ENCODE results near the gene NDOR1. TPM values are rescaled to one million over a fixed set of nuclear protein-coding genes. Genes with fewer than 3 reads are reported as not detected.

NDOR1 gene
- total RNA-seq, 1 donor from 2014 or later, result 22.5 TPM

GRCh38 chr9:137217276-137218211, 12.0 kb downstream of the NDOR1 start:
- peak; percentile 42 for DNase-seq (ENCODE audit: low spot score)
- peaks cover 7% of the 10 kb centered on the region for H3K27me3 Mint-ChIP-seq (ENCODE audit: unreplicated experiment)
- no peak overlapping the region for H3K4me3 Mint-ChIP-seq (ENCODE audit: unreplicated experiment)
- H3K9me3 Mint-ChIP-seq (ENCODE audit: unreplicated experiment), result no peaks in the 10 kb centered on the region
- TF ChIP-seq, protein P1, sequence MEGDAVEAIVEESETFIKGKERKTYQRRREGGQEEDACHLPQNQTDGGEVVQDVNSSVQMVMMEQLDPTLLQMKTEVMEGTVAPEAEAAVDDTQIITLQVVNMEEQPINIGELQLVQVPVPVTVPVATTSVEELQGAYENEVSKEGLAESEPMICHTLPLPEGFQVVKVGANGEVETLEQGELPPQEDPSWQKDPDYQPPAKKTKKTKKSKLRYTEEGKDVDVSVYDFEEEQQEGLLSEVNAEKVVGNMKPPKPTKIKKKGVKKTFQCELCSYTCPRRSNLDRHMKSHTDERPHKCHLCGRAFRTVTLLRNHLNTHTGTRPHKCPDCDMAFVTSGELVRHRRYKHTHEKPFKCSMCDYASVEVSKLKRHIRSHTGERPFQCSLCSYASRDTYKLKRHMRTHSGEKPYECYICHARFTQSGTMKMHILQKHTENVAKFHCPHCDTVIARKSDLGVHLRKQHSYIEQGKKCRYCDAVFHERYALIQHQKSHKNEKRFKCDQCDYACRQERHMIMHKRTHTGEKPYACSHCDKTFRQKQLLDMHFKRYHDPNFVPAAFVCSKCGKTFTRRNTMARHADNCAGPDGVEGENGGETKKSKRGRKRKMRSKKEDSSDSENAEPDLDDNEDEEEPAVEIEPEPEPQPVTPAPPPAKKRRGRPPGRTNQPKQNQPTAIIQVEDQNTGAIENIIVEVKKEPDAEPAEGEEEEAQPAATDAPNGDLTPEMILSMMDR (IDR thresholded peaks at IDR 0.05; ENCODE audit: unreplicated experiment), result no peak
- H3K27ac Mint-ChIP-seq (ENCODE audit: unreplicated experiment), result no peak overlapping the region
- H3K4me1 Mint-ChIP-seq (ENCODE audit: unreplicated experiment), result no peaks in the 10 kb centered on the region
- H3K36me3 Mint-ChIP-seq (ENCODE audit: low read depth, unreplicated experiment), result peaks cover 5% of the 10 kb centered on the region

DNA sequence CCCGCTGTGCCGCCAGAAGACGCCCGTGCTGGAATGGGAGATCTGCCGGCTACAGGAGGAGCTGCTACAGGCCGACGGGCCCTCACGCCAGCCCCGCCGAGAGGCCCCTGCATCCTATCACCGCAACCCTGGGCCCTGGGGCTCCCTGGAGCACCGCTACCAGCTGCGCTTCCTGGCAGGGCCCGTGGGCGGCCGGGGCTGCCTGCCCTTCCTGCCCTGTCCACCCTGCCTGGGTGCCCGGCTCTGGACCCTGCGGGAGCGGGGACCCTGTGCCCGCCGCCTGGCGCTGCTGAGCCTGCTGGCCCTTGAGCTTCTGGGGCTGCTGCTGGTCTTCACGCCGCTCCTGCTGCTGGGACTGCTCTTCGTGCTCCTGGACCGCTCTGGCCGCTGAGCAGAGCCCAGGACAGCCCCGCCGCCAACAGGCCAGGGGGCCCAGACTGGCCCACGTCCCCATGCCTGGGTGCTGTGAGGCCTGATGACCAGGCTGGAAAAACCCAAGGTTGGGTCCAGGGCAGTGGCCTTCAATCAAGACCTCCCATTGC, 12.8 kb downstream of the NDOR1 start:
- Mint-ChIP-seq H3K4me3 (ENCODE audit: unreplicated experiment) (no peak overlapping the region), H3K27me3 (ENCODE audit: unreplicated experiment) (peaks cover 7% of the 10 kb centered on the region), H3K9me3 (ENCODE audit: unreplicated experiment) (no peaks in the 10 kb centered on the region), H3K27ac (ENCODE audit: unreplicated experiment) (no peak overlapping the region), H3K4me1 (ENCODE audit: unreplicated experiment) (no peaks in the 10 kb centered on the region), H3K36me3 (ENCODE audit: low read depth, unreplicated experiment) (no peaks in the 10 kb centered on the region)
- TF ChIP-seq, protein P1 (IDR thresholded peaks at IDR 0.05; ENCODE audit: unreplicated experiment), result no peak
- no peak for DNase-seq (ENCODE audit: low spot score)

DNA sequence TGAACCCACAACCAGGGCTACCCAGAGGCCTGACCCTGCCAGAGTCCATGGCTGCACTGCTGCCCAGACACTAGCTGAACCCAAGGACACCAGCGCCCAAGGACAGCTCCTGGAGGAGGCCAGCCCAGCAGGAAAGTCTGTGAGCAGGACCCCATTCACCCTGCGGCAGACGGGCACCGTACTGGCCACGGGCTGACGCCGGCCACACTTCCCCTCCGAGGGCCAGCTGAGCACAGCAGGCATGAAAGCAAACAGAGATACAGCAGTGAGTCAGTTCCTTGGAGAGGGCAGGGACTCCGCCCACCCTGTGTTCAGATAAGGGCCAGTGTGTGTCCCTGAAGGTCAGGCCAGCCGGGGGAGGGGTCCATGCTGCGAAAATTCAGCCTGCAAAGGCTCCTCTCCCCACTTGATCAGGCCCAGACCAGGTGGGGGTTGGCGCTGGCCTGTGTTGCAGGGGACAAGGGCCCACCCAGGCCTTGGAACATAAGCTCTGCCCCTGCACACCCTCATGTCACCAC, 13.3 kb downstream of the NDOR1 start:
- TF ChIP-seq, protein P1 (IDR thresholded peaks at IDR 0.05; ENCODE audit: unreplicated experiment), result no peak
- peaks cover 7% of the 10 kb centered on the region for H3K27me3 Mint-ChIP-seq (ENCODE audit: unreplicated experiment)
- no peaks in the 10 kb centered on the region for H3K36me3 Mint-ChIP-seq (ENCODE audit: low read depth, unreplicated experiment)
- no peak overlapping the region for H3K27ac Mint-ChIP-seq (ENCODE audit: unreplicated experiment)
- no peak overlapping the region for H3K4me3 Mint-ChIP-seq (ENCODE audit: unreplicated experiment)
- H3K9me3 Mint-ChIP-seq (ENCODE audit: unreplicated experiment), result no peaks in the 10 kb centered on the region
- DNase-seq (ENCODE audit: low spot score), result no peak
- H3K4me1 Mint-ChIP-seq (ENCODE audit: unreplicated experiment), result no peaks in the 10 kb centered on the region

DNA sequence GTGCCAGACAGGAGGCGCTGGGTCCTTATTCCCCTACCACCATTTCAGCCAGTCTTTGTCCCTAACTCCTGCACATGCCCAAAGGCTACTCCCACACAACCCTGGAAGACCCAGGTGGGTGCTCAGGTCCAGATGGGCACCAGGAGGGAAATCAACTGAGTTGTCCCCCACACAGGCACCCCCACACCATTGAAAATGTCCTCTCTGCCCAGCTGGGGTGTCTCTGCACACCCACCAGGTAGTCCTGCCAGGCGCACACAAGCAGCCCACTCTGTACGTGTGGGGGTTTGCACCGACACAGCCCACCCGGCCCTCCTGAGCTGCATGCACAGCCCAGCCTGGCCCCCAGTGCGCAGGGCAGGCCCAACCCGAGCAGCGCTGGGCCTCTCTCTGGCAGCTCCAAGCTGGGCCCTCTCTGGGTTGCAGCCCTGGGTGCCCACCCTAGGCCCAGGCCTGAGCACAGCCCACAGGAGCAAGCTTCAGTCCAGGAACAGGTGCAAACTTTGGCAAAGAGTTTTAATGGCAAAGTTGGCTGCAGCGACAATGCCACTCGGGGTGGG, 14.3 kb downstream of the NDOR1 start:
- Mint-ChIP-seq H3K36me3 (ENCODE audit: low read depth, unreplicated experiment) (no peaks in the 10 kb centered on the region), H3K27ac (ENCODE audit: unreplicated experiment) (no peak overlapping the region)

More for the DNA sequence above, 14.3 kb downstream of the NDOR1 start:
- H3K9me3 Mint-ChIP-seq (ENCODE audit: unreplicated experiment), result no peaks in the 10 kb centered on the region
- no peak for DNase-seq (ENCODE audit: low spot score)
- TF ChIP-seq, protein P1 (IDR thresholded peaks at IDR 0.05; ENCODE audit: unreplicated experiment), result no peak
- H3K4me1 Mint-ChIP-seq (ENCODE audit: unreplicated experiment), result no peaks in the 10 kb centered on the region
- H3K4me3 Mint-ChIP-seq (ENCODE audit: unreplicated experiment), result no peak overlapping the region
- peaks cover 5% of the 10 kb centered on the region for H3K27me3 Mint-ChIP-seq (ENCODE audit: unreplicated experiment)

Data from endothelial cell (in vitro differentiated cells).